ENCODE data around the gene MYLK. TPM values are rescaled to one million over a fixed set of nuclear protein-coding genes. Genes with fewer than 3 reads are reported as not detected.

MYLK gene
- total RNA-seq, 1 donor from 2014 or later, result 78.1 TPM

DNA sequence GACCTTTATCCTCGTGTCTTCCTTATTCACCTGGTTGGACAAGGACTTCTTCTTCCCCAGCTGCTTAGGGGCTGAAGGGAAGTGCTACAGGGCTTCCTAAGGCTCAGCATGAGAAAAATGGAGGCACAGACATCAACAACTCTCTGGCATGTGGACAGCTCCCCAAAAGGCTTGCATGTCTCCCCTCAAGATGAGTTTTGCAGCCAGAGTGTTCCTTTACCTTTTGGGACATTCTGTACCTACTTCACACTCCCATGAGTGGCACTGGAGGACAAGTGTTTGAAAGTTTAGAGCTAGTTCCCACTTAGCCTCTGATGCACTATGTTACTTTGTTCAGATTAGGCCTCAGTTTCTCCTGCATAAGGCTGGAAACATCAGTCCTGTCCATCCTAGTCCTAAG, 222.2 kb downstream of the MYLK start:
- no peak for DNase-seq

DNA sequence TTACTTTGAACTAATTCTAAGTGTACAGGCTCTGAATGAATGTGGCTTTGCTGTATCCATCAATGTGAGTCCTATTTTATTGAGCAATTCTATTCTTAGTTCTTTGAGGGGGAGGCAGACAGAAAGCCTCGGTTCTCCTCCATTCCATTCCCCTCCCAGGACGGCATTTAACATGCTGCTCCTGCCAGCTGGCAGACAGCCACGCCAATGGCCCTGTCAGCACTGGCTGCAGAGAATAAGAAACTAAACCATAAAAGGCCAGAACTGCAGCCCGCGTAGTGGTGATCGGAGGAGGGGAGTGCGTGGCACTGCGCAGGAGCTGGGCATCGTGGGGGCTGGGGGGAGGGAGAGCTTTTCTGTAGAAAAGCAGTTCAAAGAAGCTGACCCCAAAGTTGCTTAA, 223.2 kb downstream of the MYLK start:
- peak; percentile 92 for DNase-seq

DNA sequence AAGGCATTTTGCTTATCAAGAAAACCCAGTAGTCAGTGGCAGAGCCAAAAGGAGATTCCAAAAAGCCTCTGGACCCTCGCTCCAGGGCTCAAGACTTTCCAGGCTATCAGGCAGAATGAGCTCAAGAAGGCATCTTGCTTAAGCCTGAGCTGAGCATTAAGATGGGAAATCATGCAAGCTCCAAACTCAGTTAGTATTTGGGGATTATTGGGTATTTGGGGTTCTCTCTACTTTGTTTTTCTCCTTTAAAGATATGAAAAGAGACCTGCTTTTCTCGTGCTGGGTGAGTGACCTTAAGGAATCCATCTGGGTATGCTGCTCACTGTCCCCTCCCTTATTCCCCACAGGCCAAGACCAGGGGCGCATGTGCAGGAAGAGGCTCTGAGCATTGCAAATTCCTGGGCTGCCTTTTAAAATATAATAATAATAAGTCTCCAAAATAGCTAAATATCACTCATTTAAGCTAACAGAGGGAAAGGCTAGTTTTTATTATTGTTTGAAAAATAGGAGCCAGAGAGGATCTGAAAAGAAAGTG, 223.9 kb downstream of the MYLK start:
- no peak for DNase-seq

DNA sequence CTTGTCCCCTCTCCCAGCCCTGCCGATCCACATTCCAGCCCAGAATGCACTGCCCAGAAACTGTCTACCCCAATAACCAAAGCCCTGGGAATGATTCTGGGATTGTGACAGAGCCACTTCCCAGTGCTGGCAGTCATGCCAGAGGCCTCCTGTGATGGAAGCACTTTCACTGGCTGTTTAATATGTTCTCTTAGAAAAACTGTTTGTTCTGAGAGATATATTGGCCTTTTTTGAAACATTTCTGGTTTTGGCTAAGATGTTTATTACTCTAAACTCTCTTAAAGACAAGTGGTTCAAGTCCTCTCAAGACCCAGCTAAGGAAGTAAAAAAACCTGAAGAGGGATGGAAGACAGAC, 225.3 kb downstream of the MYLK start:
- DNase-seq, result no peak

DNA sequence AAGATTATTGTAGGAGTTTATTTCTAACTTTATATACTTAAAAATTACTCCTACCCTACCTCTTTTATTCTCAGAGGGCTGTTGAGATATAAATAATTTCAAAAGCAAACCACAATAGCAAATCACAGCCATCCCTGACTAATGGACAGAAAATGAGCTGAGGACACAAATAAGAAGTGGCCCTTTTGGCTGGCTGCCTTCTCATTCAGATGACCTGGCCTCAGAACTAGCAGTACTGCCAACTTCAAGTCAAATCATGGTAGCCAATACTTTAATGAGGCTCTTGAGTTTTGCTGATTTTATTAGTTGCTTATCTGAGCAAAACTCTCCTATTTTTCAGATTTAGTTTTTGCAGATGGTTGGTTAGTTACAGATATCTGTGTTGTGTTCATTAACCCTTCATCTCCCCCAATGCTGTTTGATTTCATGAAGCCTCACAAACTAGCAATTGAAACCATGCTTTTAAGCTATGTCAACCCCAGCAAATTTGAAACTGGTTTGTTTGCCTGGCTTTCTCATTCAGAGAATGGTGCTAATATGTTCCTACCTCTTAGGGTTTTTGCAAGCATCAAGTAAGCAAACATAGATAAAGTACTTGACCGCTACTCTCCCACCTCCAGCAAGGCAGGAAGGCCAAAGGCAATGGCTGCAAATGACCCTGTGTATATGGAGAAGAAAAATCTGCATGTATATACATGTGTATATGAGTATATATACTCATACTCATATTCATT, 225.8 kb downstream of the MYLK start:
- DNase-seq, result peak; percentile 60

DNA sequence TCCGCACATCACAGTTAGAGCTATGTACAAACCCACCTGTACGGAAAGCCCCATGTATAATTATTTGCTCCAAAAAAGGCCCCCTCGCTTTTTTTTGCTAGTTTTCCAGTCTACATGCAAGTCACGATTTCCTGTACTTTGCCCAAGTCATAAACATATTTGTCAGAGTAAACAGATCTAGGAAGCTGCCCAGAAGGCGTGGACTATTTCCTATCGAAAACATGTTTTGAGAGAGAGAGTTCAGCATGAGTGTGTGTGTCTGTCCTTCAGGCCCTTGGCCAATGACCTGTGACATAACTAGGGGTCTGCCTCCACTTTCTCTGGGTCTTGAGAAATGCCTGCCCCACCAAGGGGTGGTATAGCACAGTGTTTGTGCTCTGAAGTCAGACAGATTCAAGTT, 226.6 kb downstream of the MYLK start:
- peak; percentile 64 for DNase-seq

DNA sequence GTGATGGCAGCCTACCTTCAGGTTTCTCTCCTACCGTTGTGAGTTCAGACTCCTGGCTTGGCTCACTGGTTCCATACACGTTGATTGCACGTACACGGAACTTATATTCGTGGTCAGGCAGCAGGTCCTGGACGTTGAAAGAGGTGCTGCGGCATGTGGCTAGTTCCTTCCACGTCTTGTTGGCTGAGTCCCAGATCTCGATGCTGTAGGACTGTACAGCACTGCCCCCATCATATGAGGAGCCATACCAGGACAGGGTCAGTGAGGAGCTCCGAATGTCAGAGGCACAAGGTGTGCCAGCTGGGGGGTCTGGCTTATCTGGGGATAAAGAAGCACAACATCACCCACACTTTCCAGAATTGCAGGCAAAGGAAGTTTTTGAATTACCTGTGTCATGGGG, 227.0 kb downstream of the MYLK start:
- DNase-seq, result no peak

DNA sequence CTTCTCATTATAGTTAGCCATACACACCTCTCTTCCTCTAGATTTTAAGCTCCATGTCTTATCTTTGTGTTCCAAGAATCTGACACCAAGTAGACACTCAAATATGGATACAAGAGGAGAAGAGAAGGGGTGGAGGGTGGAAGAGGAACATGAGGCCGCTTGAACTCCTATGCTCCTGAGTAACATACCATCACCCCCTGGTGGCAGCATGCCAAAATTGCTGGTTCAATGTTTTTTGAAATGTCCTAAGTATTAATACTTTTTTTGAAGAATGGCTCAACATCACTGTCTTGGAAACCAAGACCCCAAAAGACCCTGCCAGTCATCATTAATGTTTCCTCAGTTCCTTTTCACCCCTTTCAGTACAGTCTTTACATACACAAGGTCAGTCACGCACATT, 227.4 kb downstream of the MYLK start:
- DNase-seq, result no peak

DNA sequence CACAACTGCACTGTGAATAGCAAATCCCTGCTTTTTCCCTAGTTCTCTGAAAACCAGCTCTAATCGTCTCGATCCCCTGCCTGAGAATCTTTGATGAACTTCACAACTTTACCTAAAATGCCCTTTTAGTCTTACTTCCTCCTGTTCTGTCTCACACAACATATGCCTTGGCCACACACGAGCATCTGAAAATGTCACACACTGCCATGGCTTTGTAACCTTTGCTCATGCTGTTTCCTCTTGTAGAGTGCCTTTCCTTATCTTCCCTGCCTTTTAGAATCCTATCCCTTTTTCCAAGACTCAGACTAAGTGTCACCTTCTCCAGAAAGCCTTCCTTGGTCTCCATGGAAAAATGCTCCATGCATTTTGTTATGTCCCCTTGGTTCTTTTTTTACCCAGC, 227.9 kb downstream of the MYLK start:
- DNase-seq, result no peak

DNA sequence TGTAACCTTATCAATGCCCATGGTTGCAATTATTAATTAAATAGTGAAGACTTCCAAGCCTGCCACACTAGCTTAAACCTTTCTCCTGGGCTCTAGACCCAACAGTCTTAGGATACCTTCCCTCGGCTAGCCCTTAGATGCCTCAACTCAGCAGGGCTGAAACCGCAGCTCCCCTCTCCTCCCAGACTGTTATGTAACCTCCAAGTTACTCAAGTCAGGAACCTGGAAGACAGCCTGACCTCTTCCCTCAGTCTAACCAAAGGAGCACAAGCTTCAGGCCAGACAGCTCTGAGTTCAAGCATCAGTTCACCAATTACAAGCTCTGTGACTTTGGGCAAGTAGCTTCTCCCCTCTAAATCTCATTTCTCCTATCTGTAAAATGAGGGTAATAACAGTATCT, 228.7 kb downstream of the MYLK start:
- DNase-seq, result no peak

DNA sequence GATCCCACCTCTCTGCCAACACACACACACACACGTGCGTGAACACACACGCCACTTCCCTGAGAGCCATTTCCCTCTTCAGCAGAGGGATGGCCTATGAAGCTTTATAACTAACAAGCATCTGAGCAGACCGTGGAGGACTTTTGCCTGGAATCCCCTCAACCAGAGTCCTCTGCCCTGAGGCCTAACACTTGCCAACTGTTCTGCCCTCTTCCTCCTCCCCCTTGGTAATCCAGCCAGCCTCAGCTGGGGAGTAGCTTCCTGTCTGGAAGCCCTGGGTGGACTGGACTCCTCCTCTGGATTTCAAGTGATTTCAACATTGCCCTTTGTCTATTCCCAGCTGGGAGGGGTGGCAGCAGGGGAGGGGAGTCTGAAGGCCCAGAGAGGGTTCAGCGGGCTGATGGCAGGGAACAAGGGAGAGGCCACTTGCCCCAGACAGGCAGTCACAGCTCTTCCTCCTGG, 230.9 kb downstream of the MYLK start:
- peak; percentile 66 for DNase-seq

DNA sequence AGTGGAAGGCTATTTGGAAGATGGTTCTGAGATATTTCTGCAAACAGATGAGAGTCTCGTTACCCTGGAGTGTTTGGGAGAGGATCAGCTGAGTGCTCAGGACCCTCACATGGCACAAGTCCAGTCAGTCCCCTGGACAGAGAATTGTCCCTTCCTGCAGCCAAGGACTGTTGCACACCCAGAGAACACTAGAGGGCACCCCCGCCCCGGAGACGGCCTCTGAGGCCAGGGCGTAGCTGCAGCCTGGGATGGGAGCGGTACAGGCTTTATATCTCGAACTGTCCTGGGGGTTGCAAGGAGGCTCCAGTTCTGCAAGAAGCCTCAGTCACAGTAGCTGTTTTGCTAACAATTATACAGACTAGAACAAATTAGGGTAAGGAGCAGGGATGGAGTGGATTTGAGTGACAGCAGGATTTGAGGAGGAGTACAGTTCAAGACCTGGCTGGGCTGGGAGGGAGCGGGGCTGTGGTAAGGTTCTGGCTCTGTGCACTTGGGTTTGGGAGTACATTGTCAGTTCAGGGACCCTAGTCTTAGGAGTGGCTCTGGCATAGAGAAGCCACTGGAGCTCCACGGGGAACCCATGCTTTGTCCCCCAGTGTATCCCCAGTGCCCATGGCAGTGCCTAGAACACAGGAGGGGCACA, 231.7 kb downstream of the MYLK start:
- peak; percentile 87 for DNase-seq

DNA sequence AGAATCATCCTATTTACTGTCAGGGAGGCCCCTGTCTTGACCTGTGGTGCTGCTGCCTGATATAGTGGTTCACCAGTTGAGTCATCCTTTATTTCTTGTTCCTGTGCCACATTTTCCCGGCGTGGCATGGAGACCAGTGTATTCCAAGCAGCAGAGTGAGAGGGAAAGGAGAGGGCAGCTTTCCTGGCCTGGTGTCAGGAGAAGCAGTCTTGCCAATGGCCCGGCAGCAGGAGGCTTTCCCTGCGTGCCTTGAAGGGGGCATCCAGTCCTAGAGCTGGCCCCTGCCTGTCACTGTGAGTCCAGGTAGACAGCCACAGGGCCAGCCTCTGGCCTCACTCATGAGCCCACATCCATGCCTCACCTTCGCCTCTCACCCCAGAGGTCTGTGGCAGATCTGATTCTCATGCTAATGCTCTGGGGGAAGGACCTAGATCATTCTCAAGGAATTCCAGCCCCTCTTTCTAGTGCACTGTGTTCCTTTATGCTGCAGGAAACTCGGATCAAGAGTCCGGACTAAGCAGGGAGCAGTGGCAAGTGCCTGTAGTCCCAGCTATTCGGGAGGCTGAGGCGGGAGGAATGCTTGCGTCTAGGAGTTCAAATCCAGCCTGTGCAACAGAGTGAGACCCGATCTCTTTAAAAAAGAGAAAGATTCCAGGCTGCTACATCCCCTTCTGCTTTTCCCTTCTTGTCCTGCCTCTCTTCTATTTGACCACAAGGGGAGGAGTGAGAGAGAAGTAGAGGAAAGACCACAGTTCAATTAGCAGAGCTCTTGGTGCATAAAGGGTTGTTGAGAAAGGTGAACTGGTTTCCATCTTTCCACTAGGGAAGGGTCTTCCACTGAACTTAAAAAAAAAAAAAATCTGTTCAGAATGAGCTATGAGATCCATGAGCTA, 232.4 kb downstream of the MYLK start:
- no peak for DNase-seq

DNA sequence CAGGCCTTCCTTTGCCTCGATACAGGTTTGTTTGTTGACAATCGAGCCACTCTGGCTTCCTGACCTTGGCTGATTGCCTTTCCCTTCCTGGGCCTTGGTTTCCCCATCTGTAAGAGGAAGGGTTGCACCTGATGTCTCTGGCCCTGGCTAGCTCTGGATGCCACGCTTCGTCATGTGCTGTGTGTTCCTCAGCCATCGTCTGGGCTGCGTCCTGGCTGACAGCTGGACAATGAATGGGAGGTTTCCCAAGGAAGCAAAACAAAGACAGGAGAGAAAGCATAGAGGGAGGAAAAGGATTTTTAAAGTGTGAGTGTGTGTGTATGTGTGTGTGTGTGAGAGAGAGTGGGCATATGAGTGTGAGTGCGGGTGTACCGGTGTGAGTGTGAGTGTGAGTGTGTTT, 234.0 kb downstream of the MYLK start:
- no peak for DNase-seq

DNA sequence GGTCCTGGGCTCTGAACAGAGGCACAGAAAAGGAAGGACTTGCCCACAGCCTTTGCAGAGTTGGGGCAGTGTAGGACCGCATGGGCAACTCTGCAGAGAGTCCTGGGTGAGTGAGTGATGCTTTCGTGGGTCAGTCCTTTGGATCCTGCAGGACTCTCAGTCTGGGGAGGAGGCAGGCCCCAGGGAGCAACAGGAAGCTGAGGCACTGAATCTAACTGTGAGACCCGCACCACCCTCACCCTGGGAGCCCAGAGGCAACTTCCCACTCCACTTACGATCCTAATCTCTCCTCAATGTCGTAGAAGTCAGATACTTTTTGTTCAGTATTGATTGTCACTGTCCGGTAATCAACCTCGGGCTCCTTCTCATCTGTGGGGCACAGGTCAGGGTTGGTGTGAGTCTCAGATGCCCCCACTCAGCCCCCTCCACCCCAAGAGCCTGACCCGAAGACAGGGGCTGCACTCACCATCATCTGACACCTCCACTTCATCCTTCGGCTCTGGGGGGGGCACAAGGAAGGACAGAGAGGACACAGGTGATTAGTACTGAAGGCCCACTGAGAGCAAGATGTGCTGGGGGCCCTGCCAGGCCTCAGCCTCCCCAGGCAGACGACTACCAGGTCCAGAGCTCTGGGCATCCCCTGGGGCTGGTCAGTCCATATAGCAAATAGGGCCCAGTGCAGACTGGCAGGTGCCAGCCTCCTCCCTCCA, 235.3 kb downstream of the MYLK start:
- DNase-seq, result no peak

DNA sequence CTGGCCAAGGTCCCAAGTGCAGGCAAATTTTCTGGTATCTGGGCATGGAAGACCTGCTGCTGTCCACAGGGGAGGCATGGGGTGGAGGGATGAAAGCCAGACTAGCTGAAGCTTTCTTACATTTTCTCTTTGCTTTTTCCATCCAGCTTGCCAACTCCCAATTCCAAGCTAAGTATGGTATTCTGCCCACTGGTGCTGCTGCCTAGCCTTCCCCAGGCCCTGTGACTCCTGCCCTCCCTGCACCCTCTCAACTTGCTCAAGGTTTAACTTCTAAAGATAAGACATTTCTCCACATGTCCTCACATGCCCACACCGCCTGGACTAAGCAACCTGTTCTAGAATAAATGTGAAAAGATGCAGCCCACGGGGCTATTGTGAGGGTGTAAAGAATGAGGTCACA, 239.8 kb downstream of the MYLK start:
- DNase-seq, result no peak

DNA sequence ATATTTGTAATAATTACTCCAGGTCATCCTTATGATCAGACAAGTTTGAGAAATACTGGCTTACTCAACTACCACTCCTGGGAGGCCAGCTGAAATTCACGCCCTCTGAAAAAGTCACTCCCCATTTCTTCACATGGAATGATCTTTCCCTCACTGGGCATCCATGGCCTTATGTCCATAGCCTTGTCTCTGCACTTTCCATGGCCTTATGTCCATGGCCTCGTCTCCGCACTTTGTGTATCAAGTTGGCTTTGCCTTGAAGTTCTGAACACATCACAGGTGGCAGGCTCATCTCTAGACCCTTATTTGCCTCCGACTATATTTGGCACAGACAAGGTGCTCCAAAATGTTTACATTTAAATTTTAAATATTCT, 241.2 kb downstream of the MYLK start:
- no peak for DNase-seq

DNA sequence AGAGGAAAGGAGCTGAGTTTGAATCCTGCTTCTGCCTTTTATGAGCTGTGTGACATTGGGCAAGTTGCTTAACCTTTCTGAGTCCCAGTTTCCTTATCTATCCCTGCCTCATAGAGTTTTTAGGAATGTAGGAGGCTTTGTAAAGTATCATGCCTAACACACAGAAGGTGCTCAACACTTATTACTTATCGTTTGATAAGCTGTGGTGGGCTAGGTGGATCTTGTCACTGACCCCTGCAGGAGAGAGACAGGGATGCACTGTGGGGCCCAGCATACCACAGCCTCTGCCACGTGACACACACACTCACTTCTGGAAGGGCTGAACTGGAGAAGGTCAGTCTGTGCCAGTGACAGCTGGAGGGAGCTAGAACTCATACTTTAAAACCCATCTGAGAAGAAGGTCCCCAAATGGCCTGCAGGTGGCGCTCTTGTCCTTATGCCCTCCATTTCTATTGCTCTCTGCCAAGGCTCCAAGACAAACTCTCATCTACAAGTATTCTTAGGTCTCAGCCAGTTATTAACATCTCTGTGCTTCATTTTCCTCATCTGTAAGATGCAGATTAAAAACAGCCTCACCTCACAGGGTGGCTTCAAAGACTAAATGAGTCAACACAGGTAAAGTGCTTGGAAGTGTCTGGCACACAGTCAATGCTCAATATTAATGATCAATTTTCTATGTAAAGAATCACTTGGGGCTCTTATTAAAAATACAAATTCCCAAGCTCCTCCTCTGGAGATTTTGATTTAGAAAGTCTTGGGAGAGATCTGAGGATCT, 241.8 kb downstream of the MYLK start:
- DNase-seq, result peak; percentile 95

DNA sequence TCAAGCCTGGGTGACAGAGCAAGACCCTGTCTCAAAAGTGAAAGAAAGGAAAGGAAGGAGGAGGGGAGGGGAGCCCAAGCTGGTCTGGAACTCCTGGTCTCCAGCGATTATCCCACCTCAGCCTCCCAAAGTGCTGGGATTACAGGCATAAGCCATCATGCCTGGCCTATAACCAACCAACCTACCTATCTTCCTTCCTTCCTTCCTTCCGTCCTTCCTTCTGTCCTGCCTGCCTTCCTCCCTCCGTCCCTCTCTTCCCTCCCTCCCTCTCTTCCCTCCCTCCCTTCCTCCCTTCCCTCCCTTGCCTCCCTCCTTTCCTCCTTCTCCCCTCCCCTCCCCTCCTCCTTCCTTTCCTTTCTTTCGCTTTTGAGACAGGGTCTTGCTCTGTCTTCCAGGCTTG, 242.6 kb downstream of the MYLK start:
- no peak for DNase-seq

DNA sequence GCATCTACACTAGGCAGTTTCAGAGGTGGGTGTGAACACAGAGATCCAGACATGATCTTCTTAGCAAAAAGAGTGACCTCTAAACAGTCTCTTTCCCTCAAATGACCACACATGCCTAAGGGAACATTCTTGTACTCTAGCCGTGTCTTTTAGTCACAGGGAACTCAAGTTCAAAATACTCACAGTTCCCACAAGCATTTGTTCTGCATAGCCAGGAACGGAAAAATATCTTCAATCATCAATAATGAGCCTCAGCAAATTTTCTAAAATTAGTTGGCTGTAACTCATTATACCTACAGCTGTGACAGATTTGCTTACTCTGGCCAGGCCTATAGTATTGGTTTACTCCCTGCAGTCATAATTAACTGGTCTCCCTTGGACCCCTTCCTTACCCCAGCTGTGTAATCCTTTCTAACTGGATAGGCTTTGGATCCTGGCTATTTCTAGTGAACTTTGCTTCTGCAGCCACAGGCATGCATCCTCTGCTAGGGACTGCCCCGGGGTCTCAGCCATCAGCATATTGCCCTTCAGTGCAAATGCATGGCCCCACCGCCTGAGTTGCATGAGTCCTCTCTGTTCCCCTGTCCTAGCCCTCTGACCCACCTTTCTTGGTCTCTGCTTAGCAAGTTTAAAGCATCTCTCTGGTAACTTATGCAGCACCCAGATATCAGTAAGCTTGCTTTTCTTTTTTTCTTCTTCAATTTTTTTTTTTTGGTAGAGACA, 243.2 kb downstream of the MYLK start:
- DNase-seq, result no peak

DNA sequence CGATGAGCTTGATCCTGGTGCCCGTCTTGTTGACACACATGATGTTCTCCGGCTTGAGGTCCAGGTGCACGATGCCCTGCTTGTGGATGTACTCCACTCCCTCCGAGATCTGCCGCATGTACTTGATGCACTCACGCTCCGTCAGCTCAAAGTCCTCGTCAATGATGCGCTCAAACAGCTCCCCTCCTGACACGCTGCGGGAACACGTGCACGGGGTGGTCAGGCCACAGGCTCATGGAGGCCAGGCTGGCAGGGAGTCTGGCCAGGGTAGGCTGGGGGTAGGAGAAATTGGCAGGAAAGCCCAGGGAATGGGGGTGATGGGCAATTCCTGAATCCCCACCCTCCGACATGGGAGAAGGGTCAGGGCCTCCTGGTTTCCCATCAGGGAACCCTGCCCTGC, 243.8 kb downstream of the MYLK start:
- DNase-seq, result no peak

All from dermis blood vessel endothelial cell (primary cell).